Measurements from ENCODE around the gene FSCN2.
A peak's percentile ranks its signal among the peaks of the same experiment; 100 is the strongest.

FSCN2 gene

GRCh38 chr17:81527591-81528383 lies at the start of gene FSCN2:
Gene FSCN2 (plus strand): TSS chr17:81528377. CDS start chr17:81528532, 155 bp downstream.
- no peak for DNase-seq (ENCODE audit: low read depth)

GRCh38 chr17:81479175-81480071 lies 48.8 kb upstream of the FSCN2 start:
- DNase-seq (ENCODE audit: low read depth), result no peak

GRCh38 chr17:81480140-81481072 lies 47.8 kb upstream of the FSCN2 start:
- no peak for DNase-seq (ENCODE audit: low read depth)

GRCh38 chr17:81481073-81481799 lies 46.9 kb upstream of the FSCN2 start:
- DNase-seq (ENCODE audit: low read depth), result peak; percentile 27

GRCh38 chr17:81481815-81482505 lies 46.2 kb upstream of the FSCN2 start:
- no peak for DNase-seq (ENCODE audit: low read depth)

GRCh38 chr17:81482673-81483072 lies 45.5 kb upstream of the FSCN2 start:
- DNase-seq (ENCODE audit: low read depth), result no peak

GRCh38 chr17:81483085-81483861 lies 44.9 kb upstream of the FSCN2 start:
- DNase-seq (ENCODE audit: low read depth), result no peak

- no peak for DNase-seq (ENCODE audit: low read depth)
Observed at GRCh38 chr17:81483862-81484194, 44.3 kb upstream of the FSCN2 start.

- DNase-seq (ENCODE audit: low read depth), result peak; percentile 82
Observed at GRCh38 chr17:81484195-81484979, 43.8 kb upstream of the FSCN2 start.

- no peak for DNase-seq (ENCODE audit: low read depth)
Observed at GRCh38 chr17:81486199-81486810, 41.9 kb upstream of the FSCN2 start.

GRCh38 chr17:81487089-81487486 lies 41.1 kb upstream of the FSCN2 start:
- DNase-seq (ENCODE audit: low read depth), result no peak

- peak; percentile 73 for DNase-seq (ENCODE audit: low read depth)
Observed at GRCh38 chr17:81487487-81488275, 40.5 kb upstream of the FSCN2 start.

GRCh38 chr17:81488276-81488860 lies 39.8 kb upstream of the FSCN2 start:
- no peak for DNase-seq (ENCODE audit: low read depth)

GRCh38 chr17:81489012-81489997 lies 38.9 kb upstream of the FSCN2 start:
- no peak for DNase-seq (ENCODE audit: low read depth)

- no peak for DNase-seq (ENCODE audit: low read depth)
Observed at GRCh38 chr17:81489998-81490992, 37.9 kb upstream of the FSCN2 start.

All from activated T-helper 9 cell treated with anti-CD3 and anti-CD28 coated beads, Interleukin-2, amount 50 U/mL, for 16 hours (primary cell).